SK-N-SH treated with all-trans-retinoic acid at 6 μM for 48 hours (cell line): Measurements from ENCODE around the gene PCF11.

Source experiments
- ATAC-seq: fragments of 200-7000 bp; cut with Tn5 transposase; 3 replicates; pipeline ENCODE4 v1.9.1; 2020; ENCODE audit warnings: mild to moderate bottlenecking, moderate library complexity
- ARNTL ChIP-seq: fragments of 450-650 bp; formaldehyde crosslinking; IDR thresholded peaks from 2 replicates; pipeline ENCODE4 v1.5.0; 2020; ENCODE audit warnings: low read depth, mild to moderate bottlenecking, moderate library complexity, borderline replicate concordance
- CSDC2 ChIP-seq: fragments of 250-450 bp; sonication (Bioruptor Pico); IDR thresholded peaks from 2 replicates; pipeline ENCODE4 v1.5.0; 2020; ENCODE audit warnings: mild to moderate bottlenecking, moderate library complexity
- CSRNP3 ChIP-seq: fragments of 250-450 bp; sonication (Bioruptor Pico); IDR thresholded peaks from 2 replicates; pipeline ENCODE4 v1.5.1; 2021; ENCODE audit warnings: mild to moderate bottlenecking, moderate library complexity
- ESRRG ChIP-seq: fragments of 250-450 bp; sonication (Bioruptor Pico); IDR thresholded peaks from 2 replicates; pipeline ENCODE4 v1.6.1; 2021; ENCODE audit warnings: mild to moderate bottlenecking
- GLIS3 ChIP-seq: fragments of 250-450 bp; sonication (Bioruptor Pico); IDR thresholded peaks from 2 replicates; pipeline ENCODE4 v1.5.0; 2020; ENCODE audit warnings: mild to moderate bottlenecking, moderate library complexity
- ISL1 ChIP-seq: fragments of 250-450 bp; sonication (Bioruptor Pico); IDR thresholded peaks from 2 replicates; pipeline ENCODE4 v2.1.2; 2022; ENCODE audit warnings: mild to moderate bottlenecking, moderate library complexity
- OSR1 ChIP-seq: fragments of 250-450 bp; sonication (Bioruptor Pico); IDR thresholded peaks from 2 replicates; pipeline ENCODE4 v1.8.0; 2022; ENCODE audit warnings: moderate library complexity, mild to moderate bottlenecking, inconsistent platforms
- PATZ1 ChIP-seq: fragments of 250-450 bp; sonication (Bioruptor Pico); IDR thresholded peaks from 2 replicates; pipeline ENCODE4 v1.8.0; 2020; ENCODE audit warnings: mild to moderate bottlenecking, moderate library complexity, borderline replicate concordance
- POU6F1 ChIP-seq: fragments of 250-450 bp; sonication (Bioruptor Pico); IDR thresholded peaks from 2 replicates; pipeline ENCODE4 v1.8.0; 2021; ENCODE audit warnings: low read depth, mild to moderate bottlenecking, moderate library complexity, borderline replicate concordance
- PPARA ChIP-seq: fragments of 250-450 bp; sonication (Bioruptor Pico); IDR thresholded peaks from 2 replicates; pipeline ENCODE4 v1.5.0; 2020; ENCODE audit warnings: mild to moderate bottlenecking, borderline replicate concordance
- RARB ChIP-seq: fragments of 250-450 bp; sonication (Bioruptor Pico); IDR thresholded peaks from 2 replicates; pipeline ENCODE4 v1.8.0; 2021; ENCODE audit warnings: mild to moderate bottlenecking, moderate library complexity
- SNAI2 ChIP-seq: fragments of 250-450 bp; sonication (Bioruptor Pico); IDR thresholded peaks from 2 replicates; pipeline ENCODE4 v1.5.0; 2020; ENCODE audit warnings: mild to moderate bottlenecking, moderate library complexity
- TCF4 ChIP-seq: fragments of 250-450 bp; sonication (Bioruptor Pico); IDR thresholded peaks from 2 replicates; pipeline ENCODE4 v1.8.0; 2021; ENCODE audit warnings: mild to moderate bottlenecking, moderate library complexity, borderline replicate concordance
- TOX ChIP-seq: fragments of 250-450 bp; sonication (Bioruptor Pico); IDR thresholded peaks from 2 replicates; pipeline ENCODE4 v1.8.0; 2021; ENCODE audit warnings: mild to moderate bottlenecking, moderate library complexity, borderline replicate concordance
- ZC3H10 ChIP-seq: fragments of 250-450 bp; sonication (Bioruptor Pico); IDR thresholded peaks from 2 replicates; pipeline ENCODE4 v1.5.1; 2021; ENCODE audit warnings: mild to moderate bottlenecking, moderate library complexity
- ZFP3 ChIP-seq: fragments of 250-450 bp; sonication (Bioruptor Pico); IDR thresholded peaks from 2 replicates; pipeline ENCODE4 v1.5.0; 2020; ENCODE audit warnings: mild to moderate bottlenecking, moderate library complexity
- ZFP30 ChIP-seq: fragments of 450-650 bp; formaldehyde crosslinking; IDR thresholded peaks from 2 replicates; pipeline ENCODE4 v1.5.0; 2022; ENCODE audit warnings: mild to moderate bottlenecking, moderate library complexity
- ZNF565 ChIP-seq: fragments of 450-650 bp; formaldehyde crosslinking; conservative IDR thresholded peaks from 2 replicates; pipeline ENCODE4 v1.5.0; 2020; ENCODE audit warnings: low read depth, mild to moderate bottlenecking, moderate library complexity
- ZNF70 ChIP-seq: fragments of 450-650 bp; formaldehyde crosslinking; IDR thresholded peaks from 2 replicates; pipeline ENCODE4 v1.5.0; 2020; ENCODE audit warnings: mild to moderate bottlenecking, moderate library complexity
- ZNF8 ChIP-seq: fragments of 450-650 bp; formaldehyde crosslinking; IDR thresholded peaks from 2 replicates; pipeline ENCODE4 v1.5.0; 2020; ENCODE audit warnings: mild to moderate bottlenecking, moderate library complexity
- TF ChIP-seq, protein P1 (sequence below): fragments of 250-450 bp; sonication (Bioruptor Pico); IDR thresholded peaks from 2 replicates; pipeline ENCODE4 v1.5.1; 2020; ENCODE audit warnings: low read depth, mild to moderate bottlenecking, moderate library complexity

Gene PCF11

GRCh38 chr11:83223457-83223856, 66.5 kb downstream of the PCF11 start:
- TF ChIP-seq ZC3H10 (CRISPR knock-in tag) = no peak
- no peak for TF ChIP-seq PPARA (CRISPR knock-in tag)
- no peak for TF ChIP-seq PATZ1 (CRISPR knock-in tag)
- TF ChIP-seq, protein P1, sequence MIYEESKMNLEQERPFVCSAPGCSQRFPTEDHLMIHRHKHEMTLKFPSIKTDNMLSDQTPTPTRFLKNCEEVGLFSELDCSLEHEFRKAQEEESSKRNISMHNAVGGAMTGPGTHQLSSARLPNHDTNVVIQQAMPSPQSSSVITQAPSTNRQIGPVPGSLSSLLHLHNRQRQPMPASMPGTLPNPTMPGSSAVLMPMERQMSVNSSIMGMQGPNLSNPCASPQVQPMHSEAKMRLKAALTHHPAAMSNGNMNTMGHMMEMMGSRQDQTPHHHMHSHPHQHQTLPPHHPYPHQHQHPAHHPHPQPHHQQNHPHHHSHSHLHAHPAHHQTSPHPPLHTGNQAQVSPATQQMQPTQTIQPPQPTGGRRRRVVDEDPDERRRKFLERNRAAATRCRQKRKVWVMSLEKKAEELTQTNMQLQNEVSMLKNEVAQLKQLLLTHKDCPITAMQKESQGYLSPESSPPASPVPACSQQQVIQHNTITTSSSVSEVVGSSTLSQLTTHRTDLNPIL (CRISPR knock-in tag) = no peak
- TF ChIP-seq ZFP3 (CRISPR knock-in tag) = no peak
- TF ChIP-seq TOX (CRISPR knock-in tag) = no peak
- TF ChIP-seq ZNF565 (CRISPR knock-in tag) = no peak
- TF ChIP-seq RARB (CRISPR knock-in tag) = no peak
- no peak for TF ChIP-seq SNAI2 (CRISPR knock-in tag)
- TF ChIP-seq OSR1 = no peak
- TF ChIP-seq GLIS3 (CRISPR knock-in tag) = no peak
- TF ChIP-seq ARNTL = no peak
- TF ChIP-seq ZNF8 (CRISPR knock-in tag) = no peak
- no peak for TF ChIP-seq ZFP30 (CRISPR knock-in tag)
- TF ChIP-seq TCF4 = no peak
- TF ChIP-seq ISL1 (CRISPR knock-in tag) = no peak
- TF ChIP-seq CSDC2 (CRISPR knock-in tag) = no peak
- TF ChIP-seq CSRNP3 = no peak
- TF ChIP-seq POU6F1 (CRISPR knock-in tag) = no peak
- no peak for TF ChIP-seq ESRRG (CRISPR knock-in tag)
- ATAC-seq = no peak

GRCh38 chr11:83235825-83236224, 78.9 kb downstream of the PCF11 start:
- no peak for TF ChIP-seq SNAI2 (CRISPR knock-in tag)
- no peak for TF ChIP-seq ARNTL
- TF ChIP-seq ZNF565 (CRISPR knock-in tag) = no peak
- no peak for TF ChIP-seq ISL1 (CRISPR knock-in tag)
- no peak for TF ChIP-seq ZNF8 (CRISPR knock-in tag)
- no peak for TF ChIP-seq ZC3H10 (CRISPR knock-in tag)
- no peak for TF ChIP-seq ZNF70
- no peak for TF ChIP-seq TOX (CRISPR knock-in tag)
- TF ChIP-seq, protein P1 (CRISPR knock-in tag) = no peak

More at GRCh38 chr11:83235825-83236224, 78.9 kb downstream of the PCF11 start:
- ATAC-seq = no peak
